Measurements from ENCODE around the gene YLPM1.

DNA sequence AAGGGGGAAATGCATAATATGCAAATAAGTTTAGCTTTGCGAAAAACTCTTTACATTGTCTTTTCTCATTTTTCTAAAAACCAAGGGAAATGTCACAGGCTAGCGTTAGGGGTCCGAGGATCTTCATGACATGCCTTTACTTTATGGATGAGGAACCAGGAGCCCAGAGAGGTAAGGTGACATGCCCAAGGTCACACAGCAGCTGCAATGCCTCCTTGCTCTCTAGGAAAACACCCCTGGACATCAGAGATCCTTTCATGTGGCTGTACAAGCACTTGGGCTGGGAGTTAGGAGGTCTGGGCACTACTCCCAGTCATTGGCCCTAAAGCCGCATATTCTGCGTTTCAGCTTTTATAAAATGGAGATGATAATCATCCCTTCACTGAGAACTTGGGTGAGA lies 112.1 kb downstream of the YLPM1 start:
- TF ChIP-seq POLR2AphosphoS5 (IDR thresholded peaks at IDR 0.05; ENCODE audit: low read depth, low read length) (no peak), POLR2A (IDR thresholded peaks at IDR 0.05; ENCODE audit: low read depth, low read length) (no peak)
